ENCODE measurements around the gene C7orf57.

Gene C7orf57

DNA sequence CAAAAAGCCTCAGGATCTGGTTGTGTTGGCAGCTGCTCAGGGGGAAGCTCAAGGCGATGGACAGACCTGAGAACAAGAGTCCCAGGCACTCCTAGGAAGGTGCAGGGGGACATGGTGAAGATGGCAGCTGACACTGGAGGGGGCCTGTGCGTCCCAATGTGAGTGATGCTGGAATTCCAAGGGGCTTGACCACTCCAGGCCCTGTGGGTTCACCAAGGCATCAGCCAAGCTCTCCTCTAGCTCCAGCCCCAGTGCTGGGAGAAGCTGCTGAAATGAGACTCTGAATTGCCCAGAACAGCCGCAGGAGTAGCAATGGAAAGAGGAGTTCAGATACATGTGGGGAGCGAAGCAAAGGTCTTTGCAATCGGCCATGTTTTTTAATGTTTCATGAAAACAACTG is 69.7 kb downstream of the C7orf57 start:
- in situ Hi-C loops (cut with MboI; ENCODE audit: low sequenced_read_pairs) = no loop called here

GRCh38 chr7:48106906-48107659 is 71.7 kb downstream of the C7orf57 start:
- in situ Hi-C loops (cut with MboI; ENCODE audit: low sequenced_read_pairs) = no loop called here

DNA sequence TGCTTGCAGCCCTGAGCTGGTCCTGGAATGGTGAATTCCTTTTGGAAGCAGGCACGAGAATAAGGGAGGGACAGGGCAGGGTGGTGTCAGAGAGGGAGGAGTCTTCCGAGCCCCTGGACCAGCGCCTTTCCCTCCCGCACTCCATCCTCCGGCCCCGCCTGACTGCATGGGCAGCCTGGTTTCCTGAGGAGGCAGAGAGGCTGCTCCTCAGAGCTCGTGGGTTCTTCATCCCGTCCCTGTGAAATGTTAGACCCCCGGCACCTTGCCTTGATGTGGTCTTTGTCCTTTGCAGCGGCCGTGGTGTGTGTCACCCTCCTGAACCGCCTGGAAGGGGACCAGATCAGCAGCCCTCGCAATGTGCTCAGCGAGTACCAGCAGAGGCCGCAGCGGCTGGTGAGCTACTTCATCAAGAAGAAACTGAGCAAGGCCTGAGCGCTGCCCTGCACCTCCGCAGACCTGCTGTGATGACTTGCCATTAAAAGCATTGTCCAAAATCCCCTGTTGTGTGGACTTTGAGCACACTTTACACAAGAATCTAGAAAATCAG is 72.7 kb downstream of the C7orf57 start:
- in situ Hi-C loops (cut with MboI; ENCODE audit: low sequenced_read_pairs) = no loop called here

- in situ Hi-C loops (cut with MboI; ENCODE audit: low sequenced_read_pairs) = no loop called here
These were observed 73.9 kb downstream of the C7orf57 start for GRCh38 chr7:48108959-48109847.

DNA sequence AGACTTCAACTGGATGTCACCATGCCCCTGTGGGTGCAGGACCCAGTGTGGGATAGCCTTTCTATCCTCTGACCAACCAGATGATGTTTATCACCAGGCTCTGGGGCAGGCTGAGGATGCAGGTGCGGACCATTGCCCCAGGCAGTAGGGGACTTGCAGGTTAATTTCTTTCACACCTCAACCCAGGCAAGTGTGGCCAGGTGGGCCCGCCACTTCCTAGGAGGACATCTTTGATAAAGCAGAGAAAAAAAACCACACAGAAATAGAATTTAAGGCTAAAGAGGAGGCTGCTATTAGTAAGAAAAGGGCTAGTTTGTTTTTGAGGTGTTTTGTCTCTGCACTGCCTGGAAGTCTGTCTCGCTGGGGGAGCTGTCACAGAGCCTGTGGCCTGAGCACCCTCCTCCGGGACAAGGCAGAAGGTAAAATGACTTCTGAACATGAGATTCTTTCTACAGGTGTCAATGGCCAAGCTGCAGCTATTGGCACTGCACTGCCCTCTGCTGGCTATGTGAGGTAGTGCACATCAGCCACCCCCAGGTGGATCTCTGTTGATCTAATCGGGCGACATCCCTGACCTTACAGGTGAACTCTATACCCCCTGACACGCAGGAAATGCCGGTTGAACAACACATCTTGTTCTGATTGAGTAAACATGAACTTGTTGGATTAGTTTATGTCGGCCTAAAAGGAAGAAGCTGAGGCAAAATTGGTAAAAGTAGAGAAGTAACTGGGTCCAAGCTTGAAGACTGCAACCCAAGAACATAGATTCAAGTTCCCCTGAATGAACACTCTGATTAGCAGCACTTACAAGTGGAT is 74.7 kb downstream of the C7orf57 start:
- in situ Hi-C loops (cut with MboI; ENCODE audit: low sequenced_read_pairs) = no loop called here

GRCh38 chr7:48110868-48111267 is 75.5 kb downstream of the C7orf57 start:
- in situ Hi-C loops (cut with MboI; ENCODE audit: low sequenced_read_pairs) = no loop called here
